Islet precursor cell (in vitro differentiated cells): ENCODE results near the gene TYW5.
"Not testable (repeated sequence)": the region's sequence is repeated elsewhere in the genome, so short reads cannot be mapped to it uniquely, and the experiment has no call there.

Experiments
- DNase-seq: peaks from one replicate; pipeline ENCODE4 v3.0.0-alpha.2; 2018

Gene TYW5

DNA sequence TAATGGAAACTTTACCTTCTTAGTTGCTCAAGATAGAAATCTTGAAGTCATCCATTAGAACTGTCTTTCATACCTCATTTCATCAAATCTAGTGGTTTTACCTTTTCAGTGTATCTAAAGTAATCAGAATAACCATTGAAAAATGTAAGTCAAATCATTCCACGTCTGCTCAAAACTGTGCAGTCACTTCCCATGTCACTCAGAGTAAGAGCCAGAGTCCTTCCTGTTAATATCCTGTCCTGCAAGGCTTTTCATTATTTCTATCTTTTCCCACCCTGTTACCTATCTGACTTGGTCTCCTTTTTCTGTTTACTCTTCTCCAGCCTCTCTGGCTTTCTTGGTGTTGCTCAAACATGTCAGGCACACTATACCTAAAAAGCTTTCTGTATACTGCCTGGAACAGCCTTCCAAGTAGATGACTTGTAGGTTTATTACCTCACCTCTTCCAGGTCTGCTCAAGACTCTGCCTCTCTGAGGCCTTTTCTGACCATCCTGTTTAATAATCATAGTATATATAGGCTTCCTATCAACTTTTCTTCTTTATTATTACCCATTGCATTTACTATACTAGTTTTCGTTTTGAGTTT is 40.8 kb downstream of the TYW5 start:
- DNase-seq: no peak

DNA sequence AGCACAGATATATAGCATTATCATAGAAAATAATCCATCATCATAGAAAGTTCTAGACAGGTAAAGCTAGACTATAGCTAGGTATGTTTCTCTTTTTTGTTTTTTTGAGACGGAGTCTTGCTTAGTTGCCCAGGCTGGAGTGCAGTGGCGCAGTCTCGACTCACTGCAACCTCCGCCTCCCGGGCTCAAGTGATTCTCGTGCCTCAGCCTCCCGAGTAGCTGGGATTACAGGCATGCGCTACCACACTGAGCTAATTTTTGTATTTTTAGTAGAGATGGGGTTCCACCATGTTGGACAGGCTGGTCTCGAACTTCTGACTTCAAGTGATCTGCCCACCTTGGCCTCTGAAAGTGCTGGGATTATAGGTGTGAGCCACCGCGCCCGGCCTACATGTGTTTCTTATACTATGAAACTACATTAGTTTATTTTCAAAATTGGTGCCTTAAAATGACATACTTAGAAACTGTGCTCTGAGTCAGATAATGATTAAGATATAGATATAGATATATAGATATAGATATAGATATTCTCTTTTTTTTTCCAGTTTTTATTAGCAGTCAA is 42.7 kb downstream of the TYW5 start:
- DNase-seq: not testable (repeated sequence)

DNA sequence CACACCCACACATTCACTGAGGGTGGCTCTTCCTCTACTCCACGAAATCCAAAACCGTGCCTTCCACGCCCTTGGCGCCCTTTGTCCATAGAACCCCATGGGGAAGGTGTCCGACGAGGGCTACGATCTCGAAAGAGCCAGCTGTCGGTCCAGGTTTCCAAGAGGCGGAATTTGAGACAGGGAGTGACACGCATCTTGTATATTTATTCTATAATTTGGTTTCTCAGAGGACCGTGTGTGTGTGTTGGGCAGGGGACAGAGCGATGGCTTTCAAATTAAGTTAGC is 43.5 kb downstream of the TYW5 start:
- no peak for DNase-seq

DNA sequence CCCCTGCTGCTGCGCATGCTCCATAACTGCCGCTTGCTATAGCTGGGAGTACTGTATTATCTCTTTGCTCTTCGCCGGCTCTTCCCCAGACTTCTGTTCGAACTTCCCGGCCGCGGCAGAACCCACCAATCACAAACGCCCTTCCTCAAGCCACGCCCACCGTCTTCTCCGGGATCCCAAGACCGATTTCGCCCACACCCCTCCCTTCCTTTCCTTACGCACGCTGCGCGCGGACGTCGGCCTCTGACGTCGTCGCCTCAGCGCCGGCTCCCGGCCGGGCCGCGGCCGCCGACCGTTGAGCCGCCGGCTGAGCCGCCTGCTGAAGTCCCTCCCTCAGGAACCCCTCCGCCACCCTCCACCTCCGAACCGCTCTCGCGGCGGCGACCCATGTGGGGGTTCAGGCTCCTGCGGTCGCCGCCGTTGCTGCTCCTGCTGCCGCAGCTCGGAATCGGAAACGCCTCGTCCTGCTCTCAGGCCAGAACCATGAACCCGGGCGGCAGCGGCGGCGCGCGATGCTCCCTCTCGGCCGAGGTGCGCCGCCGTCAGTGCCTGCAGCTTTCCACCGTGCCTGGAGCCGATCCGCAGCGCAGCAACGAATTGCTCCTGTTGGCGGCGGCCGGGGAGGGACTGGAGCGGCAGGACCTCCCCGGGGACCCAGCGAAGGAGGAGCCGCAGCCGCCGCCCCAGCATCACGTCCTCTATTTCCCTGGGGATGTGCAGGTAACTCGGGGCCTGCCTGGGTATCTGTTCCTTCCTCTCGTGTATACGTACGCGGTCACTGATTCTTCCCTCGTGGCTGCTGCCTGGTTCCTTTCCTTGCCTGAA is 44.0 kb downstream of the TYW5 start, which contains the start of gene C2orf69:
Gene C2orf69 (plus strand): TSS at position 242 of the 825 bp plus-strand sequence. CDS start 146 bp downstream, at position 388.
- DNase-seq: peak; percentile 99

DNA sequence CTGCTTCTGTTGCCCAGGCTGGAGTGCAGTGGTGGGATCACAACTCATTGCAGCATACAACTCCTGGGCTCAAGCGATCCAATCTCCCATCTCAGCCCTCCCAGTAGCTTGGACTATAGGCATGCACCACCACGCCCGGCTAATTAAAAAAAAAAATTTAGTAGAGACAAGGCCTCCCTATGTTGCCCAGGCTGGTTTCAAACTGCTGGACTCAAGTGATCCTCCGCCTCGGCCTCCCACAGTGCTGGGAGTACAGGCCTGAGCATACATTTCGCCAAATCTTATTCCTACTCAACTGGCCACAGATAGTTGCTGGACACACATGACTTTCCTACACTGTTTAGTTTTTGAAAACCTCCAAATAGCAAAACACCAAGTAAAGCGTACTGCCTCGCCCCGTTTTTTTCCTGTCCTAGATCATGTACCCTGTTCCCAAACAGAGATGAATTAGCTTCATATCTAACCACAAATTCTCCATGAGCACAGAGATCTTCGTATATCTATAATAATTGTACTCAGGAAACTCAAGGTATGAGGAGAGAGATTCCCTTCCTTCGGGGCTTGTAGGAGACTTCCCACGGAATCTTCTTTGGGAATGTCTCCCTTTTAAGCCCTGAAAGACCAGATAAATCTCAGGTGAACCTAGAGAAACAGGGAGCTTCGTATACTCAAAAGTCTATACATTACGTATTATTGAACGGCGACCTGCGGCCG is 44.8 kb downstream of the TYW5 start:
- DNase-seq: no peak

DNA sequence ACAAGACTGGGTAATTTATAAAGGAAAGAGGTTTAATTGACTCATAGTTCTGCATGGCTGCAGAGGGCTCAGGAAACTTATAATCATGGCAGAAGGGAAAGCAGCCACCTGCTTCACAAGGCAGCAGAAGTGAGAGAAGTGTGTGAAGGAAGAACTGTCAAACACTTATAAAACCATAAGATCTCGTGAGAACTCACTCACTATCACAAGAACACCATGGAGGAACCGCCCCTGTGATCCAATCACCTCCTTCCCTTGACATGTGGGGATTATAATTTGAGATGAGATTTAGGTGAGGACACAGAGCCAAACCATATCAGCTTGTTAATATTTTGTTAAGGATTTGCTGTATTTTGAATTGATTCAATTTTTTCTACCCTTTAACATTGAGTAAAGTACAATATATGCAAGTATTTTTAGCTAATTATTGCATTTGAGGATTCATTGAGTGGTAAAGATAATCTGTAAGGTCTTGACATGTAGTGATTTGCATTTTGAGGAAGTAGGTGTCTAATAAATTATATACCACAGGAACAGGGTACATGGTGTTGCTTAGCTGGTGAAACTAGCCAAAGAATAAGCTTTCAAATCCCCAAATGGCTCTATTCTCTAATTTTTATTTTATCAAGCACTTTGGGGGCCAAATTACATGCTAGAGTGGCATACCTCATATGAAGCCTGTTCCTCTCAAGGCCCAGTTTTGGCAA is 48.1 kb downstream of the TYW5 start:
- DNase-seq: no peak

DNA sequence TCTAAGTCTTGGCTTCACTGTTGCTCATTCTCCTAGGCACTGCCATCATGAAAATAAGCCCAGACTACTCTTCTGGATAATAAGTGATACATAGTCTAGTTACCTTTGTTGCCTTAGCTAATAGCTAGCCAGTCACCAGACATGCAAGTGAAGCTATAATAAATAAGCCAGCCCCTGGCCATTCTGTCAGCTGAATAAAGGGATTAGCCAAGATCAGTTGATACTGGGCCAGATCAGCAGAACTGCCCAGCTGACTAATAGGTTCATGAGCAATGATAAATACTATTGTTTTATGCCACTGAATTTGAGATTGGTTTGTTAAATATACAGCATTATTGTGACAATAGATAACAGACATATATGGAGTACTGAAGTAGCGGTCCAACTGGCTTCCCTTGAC is 52.2 kb downstream of the TYW5 start:
- no peak for DNase-seq

DNA sequence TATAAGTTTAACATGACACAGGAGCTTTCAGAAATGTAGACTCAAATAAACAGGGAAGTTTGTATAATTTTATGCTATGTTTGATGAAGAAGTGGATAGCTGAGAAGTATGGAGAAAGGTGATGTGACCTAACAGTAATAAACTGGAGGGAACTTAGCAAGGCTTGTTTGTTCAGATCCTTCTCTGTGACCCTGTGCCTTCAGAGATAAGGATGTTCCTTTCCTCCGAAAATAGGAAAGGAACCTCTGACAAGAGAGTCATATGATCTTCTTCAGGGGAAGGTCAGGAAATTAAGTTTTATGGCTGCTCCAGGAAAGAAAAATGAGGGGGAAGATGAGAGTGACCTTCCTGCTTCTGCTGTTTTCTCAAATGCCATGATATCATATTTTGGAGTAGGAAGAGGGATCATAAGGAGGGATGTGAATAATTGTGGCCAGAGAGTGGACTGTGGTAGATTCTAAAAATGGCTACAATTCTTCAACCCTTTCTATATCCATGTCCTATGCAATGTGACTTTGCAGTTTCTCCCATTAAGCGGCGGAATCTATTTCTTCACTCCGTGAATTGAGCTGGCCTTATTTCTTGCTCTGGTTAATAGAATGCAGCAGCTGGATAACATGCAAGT is 52.7 kb downstream of the TYW5 start:
- no peak for DNase-seq

DNA sequence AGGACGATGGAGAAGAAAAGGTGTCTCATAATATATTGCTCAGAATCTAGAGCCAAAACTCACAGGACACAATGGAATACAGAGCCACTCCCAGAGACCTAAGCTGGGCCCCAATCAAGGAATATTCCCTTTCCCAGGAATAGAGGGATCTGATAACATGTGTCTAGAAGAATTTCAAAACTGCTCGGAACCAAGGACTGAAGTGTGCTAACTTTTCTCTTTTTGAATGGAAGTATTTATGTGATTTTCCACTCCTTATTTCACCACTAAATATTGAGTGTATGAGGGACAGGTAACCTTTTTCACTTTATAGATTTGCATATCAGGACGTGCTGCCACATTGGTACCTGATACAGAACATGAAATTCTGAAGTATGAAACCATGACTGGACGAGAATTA is 53.3 kb downstream of the TYW5 start:
- DNase-seq: no peak

DNA sequence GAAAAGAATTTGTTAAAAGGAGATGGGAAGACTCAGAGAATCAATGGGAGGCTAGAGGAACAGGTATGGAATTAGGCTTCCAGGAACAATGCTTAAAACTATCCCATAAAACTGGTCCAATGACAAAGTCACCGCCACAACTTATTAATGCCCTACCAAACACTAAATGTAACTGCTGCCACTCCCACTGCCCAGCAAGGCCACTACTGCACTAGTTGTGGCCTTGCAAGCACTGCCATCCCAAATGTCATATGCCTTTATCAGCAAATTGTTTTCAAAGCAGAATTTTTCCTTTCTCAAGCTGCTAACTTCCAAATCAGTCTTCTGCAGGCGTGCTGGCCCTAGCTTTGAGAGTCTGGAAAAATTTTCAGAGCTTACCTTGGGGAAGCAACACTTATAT is 58.7 kb downstream of the TYW5 start:
- no peak for DNase-seq

DNA sequence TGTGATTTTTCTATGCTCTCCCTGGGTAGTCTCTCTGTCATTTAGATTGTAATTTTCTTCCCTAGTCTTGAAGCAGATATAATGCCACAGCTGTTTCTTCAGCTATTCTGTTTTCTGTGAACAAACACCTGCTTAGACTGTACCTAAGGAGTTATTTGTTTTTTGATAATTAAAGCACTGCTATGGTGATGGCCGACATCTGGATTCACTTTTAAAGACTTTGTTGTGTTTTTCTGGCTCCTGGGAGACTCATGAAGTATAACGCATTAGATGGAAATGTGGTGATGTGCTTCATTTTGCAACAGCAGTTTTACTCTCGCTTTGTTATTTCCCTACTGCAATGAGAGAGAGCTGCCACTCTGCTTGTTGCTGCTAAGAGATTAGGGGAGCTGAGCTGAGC is 59.9 kb downstream of the TYW5 start:
- DNase-seq: no peak

DNA sequence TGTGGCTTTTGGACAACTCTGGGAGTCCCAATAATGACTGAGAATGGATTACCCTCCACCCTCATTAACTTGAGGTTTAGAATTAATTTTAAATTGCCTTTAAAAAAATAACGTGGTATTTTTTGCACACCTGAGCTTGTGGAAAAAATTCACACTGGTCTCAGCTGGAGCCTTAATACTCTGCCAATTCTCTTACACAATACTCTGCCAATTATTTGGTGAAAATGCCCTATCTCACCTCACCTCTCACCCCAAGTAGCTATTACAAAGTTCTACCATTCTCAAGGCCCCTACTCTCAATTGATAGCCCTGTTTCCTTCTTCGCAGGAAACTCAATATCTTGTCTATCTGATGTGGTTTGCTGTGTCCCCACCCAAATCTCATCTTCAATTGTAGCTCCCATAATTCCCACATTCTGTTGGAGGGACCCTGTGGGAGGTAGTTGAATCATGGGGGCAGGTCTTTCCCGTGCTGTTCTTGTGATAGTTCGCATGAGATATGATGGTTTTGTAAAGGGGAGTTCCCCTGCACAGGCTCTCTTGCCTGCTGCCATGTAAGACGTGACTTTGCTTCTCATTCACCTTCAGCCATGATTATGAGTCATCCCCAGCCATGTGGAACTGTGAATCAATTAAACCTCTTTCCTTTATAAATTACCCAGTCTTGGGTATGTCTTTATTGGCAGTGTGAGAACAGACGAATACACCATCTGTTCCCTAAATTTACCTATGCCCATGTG is 71.6 kb downstream of the TYW5 start:
- DNase-seq: no peak

DNA sequence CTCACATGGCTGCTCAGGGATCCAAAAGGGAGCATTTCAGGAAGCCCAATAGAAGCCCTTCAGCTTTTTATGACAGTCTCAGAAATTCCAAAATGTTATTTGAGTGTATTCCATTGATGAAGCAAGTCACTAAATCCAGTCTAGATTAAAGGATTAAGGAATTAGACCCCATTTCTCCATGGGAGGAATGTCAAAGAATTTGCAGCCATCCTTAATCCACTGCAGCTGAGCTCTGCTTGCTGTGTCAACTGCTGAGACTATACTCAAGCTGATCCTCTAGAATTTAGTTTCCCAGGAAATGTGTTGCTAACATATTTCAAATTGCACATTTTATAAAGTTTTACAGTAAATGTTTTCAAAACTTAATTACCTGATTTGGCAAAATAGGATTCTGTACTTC is 72.6 kb downstream of the TYW5 start:
- DNase-seq: no peak
